Mesodermal cell (in vitro differentiated cells): ENCODE results near the gene SCN9A.
"Not testable (repeated sequence)": the region's sequence is repeated elsewhere in the genome, so short reads cannot be mapped to it uniquely, and the experiment has no call there.

Experiments
- H3K27ac ChIP-seq: 2 replicates; pipeline ENCODE4 v1.7.0; 2013; ENCODE audit warnings: mild to moderate bottlenecking, low read depth, low read length, moderate library complexity; ENCODE audit not compliant: severe bottlenecking
- H3K36me3 ChIP-seq: 2 replicates; pipeline ENCODE4 v1.7.1; 2013; ENCODE audit warnings: mild to moderate bottlenecking, low read length, moderate library complexity; ENCODE audit not compliant: control insufficient read depth, insufficient read depth
- H3K4me1 ChIP-seq: one replicate; pipeline ENCODE4 v1.7.1; 2013; ENCODE audit warnings: mild to moderate bottlenecking, low read length; ENCODE audit not compliant: insufficient read depth, control insufficient read depth, poor library complexity, severe bottlenecking
- H3K4me3 ChIP-seq: 2 replicates; pipeline ENCODE4 v1.7.0; 2013; ENCODE audit warnings: low read length, control low read depth, mild to moderate bottlenecking; ENCODE audit not compliant: insufficient read depth, poor library complexity, severe bottlenecking; ENCODE audit errors: extremely low read depth
- H3K9me3 ChIP-seq: 2 replicates; pipeline ENCODE4 v1.7.1; 2013; ENCODE audit warnings: mild to moderate bottlenecking, low read length, moderate library complexity; ENCODE audit not compliant: control insufficient read depth
- WGBS, 2 experiments: methylation state at CpG; one replicate each; pipeline ENCODE4 v1.1.5; 2013; ENCODE audit warnings: missing lambda C conversion rate in 2 of 2; ENCODE audit not compliant: insufficient coverage in 2 of 2; 5-methylcytosine and 5-hydroxymethylcytosine counted together

Gene SCN9A

DNA sequence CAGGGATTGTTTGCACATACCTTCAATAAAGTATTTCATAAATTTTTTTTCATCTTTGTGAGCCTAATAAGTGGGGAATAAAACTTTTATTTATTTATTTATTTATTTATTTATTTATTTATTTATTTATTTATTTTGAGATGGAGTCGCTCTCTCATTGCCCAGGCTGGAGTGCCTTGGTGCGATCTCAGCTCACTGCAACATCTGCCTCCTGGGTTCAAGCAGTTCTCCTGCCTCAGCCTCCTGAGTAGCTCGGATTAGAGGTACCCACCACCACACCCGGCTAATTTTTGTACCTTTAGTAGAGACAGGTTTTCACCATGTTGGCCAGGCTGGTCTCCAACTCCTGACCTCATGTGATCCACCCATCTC, 17.8 kb downstream of the SCN9A start:
- not testable (repeated sequence) for H3K36me3 ChIP-seq, H3K4me1 ChIP-seq, H3K4me3 ChIP-seq, H3K9me3 ChIP-seq, H3K27ac ChIP-seq
- WGBS, 2 experiments, result 90 to 100% methylated on average over 1 to 4 of the region's 4 CpGs

DNA sequence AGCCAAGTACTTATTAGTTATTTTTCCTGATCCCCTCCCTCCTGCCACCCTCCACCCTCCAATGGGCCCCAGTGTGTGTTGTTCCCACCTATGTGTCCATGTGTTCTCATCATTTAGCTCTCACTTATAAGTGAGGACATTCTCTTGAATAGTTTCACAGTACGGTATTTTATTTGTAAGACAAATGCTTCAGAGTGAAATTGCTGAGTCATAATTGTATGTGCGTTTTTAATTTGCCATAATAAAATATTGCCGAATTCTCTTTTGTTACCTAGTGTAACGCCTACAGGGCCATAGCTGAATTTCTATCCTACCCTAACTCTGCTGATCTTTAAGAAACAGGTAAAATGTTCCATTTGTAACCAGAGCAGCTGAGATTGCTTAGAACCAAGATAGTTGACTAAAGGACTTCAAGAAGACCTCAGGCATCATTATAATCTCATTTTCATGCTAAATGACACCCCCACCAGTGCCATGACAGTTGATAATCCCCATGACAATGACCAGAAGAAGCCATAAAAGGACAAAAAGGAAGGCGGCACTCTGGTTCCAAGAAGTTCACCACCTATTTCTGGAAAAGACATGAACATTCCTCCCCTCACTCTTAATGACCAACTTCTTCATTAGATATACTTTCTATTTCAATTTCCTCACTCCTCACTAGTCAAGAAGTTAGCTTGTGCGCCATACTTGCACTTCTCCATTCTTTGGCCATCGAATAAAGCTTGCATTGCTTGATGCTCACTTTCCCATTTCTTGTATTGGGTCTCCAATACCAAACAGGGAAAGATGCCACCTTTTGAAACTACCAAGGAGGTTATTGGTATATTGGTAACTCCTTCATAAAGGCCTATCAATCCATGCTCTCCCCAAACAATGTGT, 18.4 kb downstream of the SCN9A start:
- no peak overlapping the region for H3K4me3 ChIP-seq
- H3K27ac ChIP-seq, result no peak overlapping the region
- H3K36me3 ChIP-seq, result no peaks in the 10 kb centered on the region
- WGBS, 2 experiments, result 94 to 100% methylated on average over 2 of the region's 7 CpGs
- H3K9me3 ChIP-seq, result no peaks in the 10 kb centered on the region
- H3K4me1 ChIP-seq, result no peaks in the 10 kb centered on the region

DNA sequence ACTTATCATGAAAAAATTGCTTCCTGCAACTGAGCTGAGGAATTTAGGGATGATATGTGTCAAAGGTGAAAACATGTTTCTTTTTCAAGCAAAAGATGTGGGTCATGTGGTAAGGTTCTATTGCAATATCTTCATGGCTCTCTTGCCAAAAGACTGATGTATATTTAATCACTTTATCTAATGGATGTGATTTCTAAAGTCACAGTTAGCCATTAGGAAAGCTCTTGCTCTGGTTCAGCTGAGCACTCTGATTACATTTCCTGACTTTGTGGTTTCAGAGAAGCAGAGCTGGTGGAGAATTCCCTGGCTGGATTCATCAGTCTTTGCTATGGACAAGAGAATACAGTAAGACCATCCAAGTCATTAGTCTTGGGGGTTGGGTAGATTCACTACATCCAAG, 24.4 kb downstream of the SCN9A start:
- Histone ChIP-seq H3K4me3 (no peak overlapping the region), H3K27ac (no peak overlapping the region), H3K4me1 (no peaks in the 10 kb centered on the region), H3K36me3 (no peaks in the 10 kb centered on the region), H3K9me3 (no peaks in the 10 kb centered on the region)

DNA sequence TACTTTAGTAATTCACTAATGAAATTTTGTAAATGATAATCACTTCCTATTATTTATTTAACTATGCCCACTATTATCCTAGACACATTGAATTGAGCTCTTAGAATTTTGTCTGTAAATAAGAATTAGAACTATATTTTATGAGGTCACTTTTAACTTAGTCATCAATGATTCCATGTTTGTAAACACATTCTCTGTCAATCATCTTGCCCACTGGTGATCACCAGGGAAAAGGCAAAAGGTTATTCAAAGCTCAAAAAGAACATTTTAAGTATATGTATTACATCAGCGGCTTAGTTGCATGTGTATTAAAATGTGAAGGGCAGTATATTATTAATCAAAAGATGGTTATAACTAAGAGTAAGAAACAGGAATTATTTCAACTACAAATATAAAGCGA, 25.2 kb downstream of the SCN9A start:
- H3K4me3 ChIP-seq, result no peak overlapping the region
- H3K9me3 ChIP-seq, result no peaks in the 10 kb centered on the region
- H3K36me3 ChIP-seq, result no peaks in the 10 kb centered on the region
- H3K27ac ChIP-seq, result no peak overlapping the region
- H3K4me1 ChIP-seq, result no peaks in the 10 kb centered on the region
- WGBS, 2 experiments, result no CpG with 5 or more reads among the region's 2 CpGs

DNA sequence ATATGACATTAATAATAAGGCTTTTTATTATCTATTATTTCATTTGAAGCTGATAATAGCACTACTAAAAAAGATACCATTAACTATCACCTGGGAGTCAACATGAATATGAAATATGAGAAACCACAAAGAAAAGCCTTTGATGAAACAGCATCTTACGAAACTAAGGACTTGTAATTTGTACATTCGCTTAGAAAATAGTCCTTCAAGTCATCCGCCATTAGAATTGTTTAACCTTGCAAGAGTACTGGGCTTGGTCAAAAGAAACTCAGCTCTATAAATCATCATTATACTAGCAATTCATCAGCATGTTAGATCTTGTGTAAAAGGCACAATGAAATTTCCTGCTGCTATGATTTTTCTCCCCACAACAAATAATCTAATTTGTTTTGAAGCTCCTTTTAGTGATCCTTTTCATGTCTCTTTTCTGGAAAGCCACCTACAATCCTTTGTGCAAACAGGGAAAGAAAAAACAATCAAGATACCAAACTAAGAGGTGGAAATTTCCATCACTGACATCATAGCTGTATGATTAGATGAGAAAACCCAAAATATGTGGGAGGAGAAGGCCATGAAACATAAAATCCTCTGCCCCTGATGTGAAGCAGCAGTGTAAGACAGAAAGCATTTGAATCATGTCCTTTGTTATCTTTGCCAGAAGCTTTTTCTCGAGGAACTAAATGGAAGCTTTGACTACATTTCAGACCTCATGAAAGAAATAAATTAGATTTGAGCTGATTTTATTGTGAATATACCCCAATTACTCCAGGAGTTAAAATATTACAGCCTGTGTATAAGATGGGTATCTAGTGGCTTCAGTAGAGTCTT, 31.2 kb downstream of the SCN9A start:
- 100% methylated on average over 3 of the region's 4 CpGs; no CpG with 5 or more reads in 1 of the 2 experiments for WGBS, 2 experiments
- no peaks in the 10 kb centered on the region for H3K9me3 ChIP-seq
- peaks cover 7% of the 10 kb centered on the region for H3K4me1 ChIP-seq
- no peaks in the 10 kb centered on the region for H3K36me3 ChIP-seq
- no peak overlapping the region for H3K27ac ChIP-seq
- H3K4me3 ChIP-seq, result no peak overlapping the region

DNA sequence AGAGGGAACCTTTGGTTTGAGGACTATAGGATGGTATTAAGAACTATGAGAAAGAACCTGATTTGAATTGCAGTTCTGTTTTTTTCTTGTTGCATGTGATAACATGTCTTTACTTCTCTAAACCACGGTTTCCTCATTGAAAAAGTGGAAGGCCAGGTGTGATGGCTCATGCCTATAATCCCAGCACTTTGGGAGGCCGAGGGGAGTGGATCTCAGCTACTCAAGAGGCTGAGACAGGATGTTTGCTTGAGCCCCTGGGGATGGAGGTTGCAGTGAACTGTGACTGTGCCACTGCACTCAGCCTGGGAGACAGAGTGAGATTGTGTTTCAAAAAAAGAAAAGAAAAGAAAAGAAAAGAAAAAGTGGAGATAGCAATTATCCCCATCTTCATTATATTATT, 32.3 kb downstream of the SCN9A start:
- WGBS, 2 experiments, result 60 to 62% methylated on average over 1 to 2 of the region's 2 CpGs
- Histone ChIP-seq H3K9me3 (no peaks in the 10 kb centered on the region), H3K4me3 (no peak overlapping the region), H3K36me3 (no peaks in the 10 kb centered on the region), H3K27ac (no peak overlapping the region), H3K4me1 (peaks cover 7% of the 10 kb centered on the region)

DNA sequence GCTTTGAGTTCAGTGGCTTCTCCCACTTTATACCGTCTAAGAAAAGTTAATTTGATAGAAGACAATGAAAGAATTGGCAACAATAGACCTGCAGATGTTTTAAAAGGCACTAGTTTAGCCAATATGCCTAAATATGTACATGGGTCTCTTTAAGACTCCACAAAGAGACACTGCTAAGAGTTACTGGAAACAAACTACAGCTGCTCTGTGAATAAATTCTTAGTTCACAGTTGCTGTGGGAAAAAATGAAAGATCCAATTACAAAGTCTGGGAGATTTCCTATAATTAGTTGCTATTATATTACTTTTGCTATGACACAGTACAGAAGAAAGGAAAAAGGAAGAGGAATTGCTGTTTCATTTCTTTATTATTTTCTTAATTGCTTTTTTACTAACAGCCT, 34.3 kb downstream of the SCN9A start:
- H3K4me1 ChIP-seq, result peaks cover 7% of the 10 kb centered on the region
- no CpG with 5 or more reads among the region's 1 CpG for WGBS, 2 experiments
- no peaks in the 10 kb centered on the region for H3K9me3 ChIP-seq
- no peaks in the 10 kb centered on the region for H3K36me3 ChIP-seq
- no peak overlapping the region for H3K4me3 ChIP-seq
- H3K27ac ChIP-seq, result no peak overlapping the region

DNA sequence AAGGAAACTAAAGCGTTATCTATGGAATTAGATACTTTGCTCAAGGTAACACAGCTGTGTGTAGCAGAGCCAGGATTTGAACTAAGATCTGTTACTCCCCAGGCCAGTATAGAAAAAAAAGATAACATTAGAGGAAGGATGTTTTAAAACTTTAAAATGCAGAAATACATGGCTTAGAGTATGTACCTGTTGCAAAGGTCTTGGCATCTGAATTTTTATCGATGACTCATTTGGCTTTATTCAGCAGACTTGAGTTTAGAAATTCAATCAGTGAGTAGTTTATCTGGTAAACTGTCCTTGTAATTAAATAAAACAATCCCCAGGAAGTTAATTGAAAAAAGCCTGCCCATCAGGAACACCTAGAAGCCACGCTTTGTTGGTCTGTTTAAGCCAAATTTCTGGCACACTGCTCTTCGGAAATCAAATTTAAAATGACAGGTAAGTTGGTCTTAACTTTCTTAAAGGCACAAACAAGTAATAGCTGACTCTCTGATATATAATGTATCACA, 36.9 kb downstream of the SCN9A start:
- no peak overlapping the region for H3K4me3 ChIP-seq
- H3K27ac ChIP-seq, result no peak overlapping the region
- no peaks in the 10 kb centered on the region for H3K36me3 ChIP-seq
- H3K9me3 ChIP-seq, result no peaks in the 10 kb centered on the region
- no peaks in the 10 kb centered on the region for H3K4me1 ChIP-seq
- 89 to 100% methylated on average over 1 of the region's 4 CpGs for WGBS, 2 experiments

DNA sequence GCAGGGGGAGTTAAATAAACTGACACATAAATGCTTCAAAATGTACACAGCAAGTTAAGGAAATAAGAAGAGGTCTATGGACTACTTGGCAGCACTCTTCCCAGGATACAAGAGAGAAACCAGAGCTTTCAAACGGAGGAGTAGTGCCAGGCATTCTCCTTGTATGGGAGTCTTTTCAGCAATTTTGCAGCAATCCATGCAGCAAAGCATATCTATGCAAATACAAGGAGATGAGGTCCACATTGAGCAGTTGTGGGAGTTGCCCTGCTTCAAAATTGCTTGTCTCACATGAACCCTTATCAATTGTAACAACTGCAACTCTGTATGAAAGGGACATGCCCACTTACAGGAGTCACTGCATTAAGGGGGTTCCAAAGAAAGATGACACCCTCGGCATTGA, 37.8 kb downstream of the SCN9A start:
- no peaks in the 10 kb centered on the region for H3K36me3 ChIP-seq
- H3K27ac ChIP-seq, result no peak overlapping the region
- WGBS, 2 experiments, result 100% methylated on average over 1 of the region's 2 CpGs; no CpG with 5 or more reads in 1 of the 2 experiments
- no peaks in the 10 kb centered on the region for H3K4me1 ChIP-seq
- H3K4me3 ChIP-seq, result no peak overlapping the region
- no peaks in the 10 kb centered on the region for H3K9me3 ChIP-seq

DNA sequence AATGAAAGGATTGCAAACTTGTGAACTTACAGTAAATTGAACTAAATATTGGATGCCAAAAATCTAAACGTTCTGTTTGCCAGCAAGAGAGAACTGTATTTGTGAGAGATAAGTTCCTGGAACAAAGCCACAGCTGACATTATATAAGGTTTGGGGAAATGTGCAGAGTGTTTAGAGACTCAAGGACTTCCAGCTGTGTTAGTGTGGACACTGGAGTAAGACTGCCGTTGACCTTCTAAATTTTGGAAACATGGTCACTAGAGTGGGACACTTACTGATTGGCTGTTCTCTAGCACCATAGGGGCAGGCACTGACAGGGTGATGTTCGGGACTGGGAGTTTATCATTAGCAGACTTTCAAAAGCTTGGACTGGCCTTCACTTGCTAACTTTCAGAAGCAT, 40.5 kb downstream of the SCN9A start:
- H3K27ac ChIP-seq, result no peak overlapping the region
- H3K36me3 ChIP-seq, result no peaks in the 10 kb centered on the region
- 73 to 94% methylated on average over 2 of the region's 3 CpGs for WGBS, 2 experiments
- no peaks in the 10 kb centered on the region for H3K4me1 ChIP-seq
- H3K9me3 ChIP-seq, result no peaks in the 10 kb centered on the region
- H3K4me3 ChIP-seq, result no peak overlapping the region

DNA sequence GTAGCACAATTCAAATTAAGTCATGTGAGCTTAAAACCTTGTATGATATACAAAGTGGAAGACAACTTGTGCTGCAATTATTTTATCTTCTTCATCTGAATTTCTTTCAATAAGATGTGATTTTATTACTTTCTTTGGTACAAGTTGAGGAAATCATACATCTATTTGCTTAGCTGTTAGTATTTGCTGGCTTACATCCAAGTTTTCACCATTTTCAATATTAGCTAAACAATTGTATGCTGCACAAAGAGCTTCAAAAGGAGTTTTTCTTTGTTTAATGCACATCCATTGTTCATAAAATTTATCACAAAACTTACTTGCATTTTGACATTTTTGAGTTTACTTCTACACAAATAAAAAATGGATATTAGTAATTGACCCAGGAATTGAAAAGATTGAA, 40.9 kb downstream of the SCN9A start:
- Histone ChIP-seq H3K4me3 (no peak overlapping the region), H3K36me3 (no peaks in the 10 kb centered on the region), H3K27ac (no peak overlapping the region), H3K4me1 (no peaks in the 10 kb centered on the region), H3K9me3 (no peaks in the 10 kb centered on the region)
